Measurements from ENCODE around the gene INTU.

- no peak for TF ChIP-seq POLR2AphosphoS5 (IDR thresholded peaks at IDR 0.05)
- TF ChIP-seq, protein P1, sequence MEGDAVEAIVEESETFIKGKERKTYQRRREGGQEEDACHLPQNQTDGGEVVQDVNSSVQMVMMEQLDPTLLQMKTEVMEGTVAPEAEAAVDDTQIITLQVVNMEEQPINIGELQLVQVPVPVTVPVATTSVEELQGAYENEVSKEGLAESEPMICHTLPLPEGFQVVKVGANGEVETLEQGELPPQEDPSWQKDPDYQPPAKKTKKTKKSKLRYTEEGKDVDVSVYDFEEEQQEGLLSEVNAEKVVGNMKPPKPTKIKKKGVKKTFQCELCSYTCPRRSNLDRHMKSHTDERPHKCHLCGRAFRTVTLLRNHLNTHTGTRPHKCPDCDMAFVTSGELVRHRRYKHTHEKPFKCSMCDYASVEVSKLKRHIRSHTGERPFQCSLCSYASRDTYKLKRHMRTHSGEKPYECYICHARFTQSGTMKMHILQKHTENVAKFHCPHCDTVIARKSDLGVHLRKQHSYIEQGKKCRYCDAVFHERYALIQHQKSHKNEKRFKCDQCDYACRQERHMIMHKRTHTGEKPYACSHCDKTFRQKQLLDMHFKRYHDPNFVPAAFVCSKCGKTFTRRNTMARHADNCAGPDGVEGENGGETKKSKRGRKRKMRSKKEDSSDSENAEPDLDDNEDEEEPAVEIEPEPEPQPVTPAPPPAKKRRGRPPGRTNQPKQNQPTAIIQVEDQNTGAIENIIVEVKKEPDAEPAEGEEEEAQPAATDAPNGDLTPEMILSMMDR (IDR thresholded peaks at IDR 0.05 in 8 of 11, conservative IDR thresholded peaks at IDR 0.05 in 3 of 11) = no peak
Observed at GRCh38 chr4:127698789-127699200, 66.0 kb downstream of the INTU start.

All from spleen (tissue), 7 donors.